H1 (cell line): Measurements from ENCODE around the gene ARID1B. TPM values are rescaled to one million over a fixed set of nuclear protein-coding genes. Genes with fewer than 3 reads are reported as not detected.

ENCODE experiments used
- CTCF ChIA-PET: fragments of 300-600 bp; sonication (Branson Sonifier 250); formaldehyde crosslinking; loops from one replicate; lab custom pipeline; 2021; ENCODE audit not compliant: partially characterized antibody; lab: Charles Lee
- POLR2A ChIA-PET: fragments of 300-600 bp; sonication (Branson Sonifier 250); formaldehyde crosslinking; loops from one replicate; lab custom pipeline; 2021; ENCODE audit warnings: inconsistent platforms; ENCODE audit not compliant: partially characterized antibody; lab: Charles Lee
- DNase-seq, 2 experiments: peaks; one replicate each; pipeline versions ENCODE4 v3.0.0 to v3.0.0-alpha.2; 2010 to 2022; ENCODE audit warnings: low spot score in 2 of 2, low read depth in 1 of 2, mixed read lengths in 1 of 2
- FAIRE-seq: peaks from 2 replicates; lab custom pipeline; 2011; peaks lifted over from hg19 to GRCh38; lab: Jason Lieb, UNC
- H2AFZ ChIP-seq: 2 replicates; pipeline ENCODE4 v1.8.1; 2012; ENCODE audit warnings: low read length, inconsistent platforms
- H2AK5ac ChIP-seq: 2 replicates; pipeline ENCODE4 v1.6.1; 2013; ENCODE audit warnings: low read depth, low read length
- H2BK120ac ChIP-seq: replicated peaks from 2 replicates; pipeline ENCODE3; 2013; ENCODE audit warnings: low read depth, low read length, inconsistent platforms
- H2BK12ac ChIP-seq: 2 replicates; pipeline ENCODE4 v1.6.1; 2013; ENCODE audit warnings: low read depth, low read length
- H2BK15ac ChIP-seq: 2 replicates; pipeline ENCODE4 v1.6.1; 2013; ENCODE audit warnings: low read length
- H2BK20ac ChIP-seq: 2 replicates; pipeline ENCODE4 v1.6.1; 2013; ENCODE audit warnings: low read length
- H2BK5ac ChIP-seq: 2 replicates; pipeline ENCODE4 v1.6.1; 2013; ENCODE audit warnings: low read depth, low read length
- H3K14ac ChIP-seq: 2 replicates; pipeline ENCODE4 v1.6.1; 2013; ENCODE audit warnings: inconsistent platforms; ENCODE audit not compliant: insufficient read length
- H3K18ac ChIP-seq: 2 replicates; pipeline ENCODE4 v1.6.1; 2013; ENCODE audit warnings: low read length; ENCODE audit errors: extremely low read depth
- H3K23ac ChIP-seq: 2 replicates; pipeline ENCODE4 v1.6.1; 2013; ENCODE audit warnings: inconsistent platforms; ENCODE audit not compliant: insufficient read length
- H3K23me2 ChIP-seq: 2 replicates; pipeline ENCODE4 v1.6.1; 2013; ENCODE audit warnings: low read depth, low read length
- H3K27ac ChIP-seq: 2 replicates; pipeline ENCODE4 v1.6.1; 2011; ENCODE audit warnings: low read depth, low read length, inconsistent platforms
- H3K27me3 ChIP-seq, 4 experiments: replicated peaks in 1 of 4; 1 replicate in 1 of 4; 2 replicates in 3 of 4; pipeline versions ENCODE4 v1.6.1 to v1.8.1; 2011 to 2013; ENCODE audit warnings: low read length in 3 of 4, mild to moderate bottlenecking in 3 of 4, inconsistent platforms in 2 of 4, mixed read lengths in 2 of 4, moderate library complexity in 1 of 4; ENCODE audit not compliant: control insufficient read depth in 3 of 4, insufficient read depth in 3 of 4; ENCODE audit errors: extremely low read depth in 1 of 4
- H3K36me3 ChIP-seq, 4 experiments: 2 replicates each; pipeline versions ENCODE4 v1.6.1 to v1.8.1; 2011 to 2013; ENCODE audit warnings: mild to moderate bottlenecking in 4 of 4, low read length in 3 of 4, moderate library complexity in 2 of 4, control low read depth in 1 of 4, inconsistent platforms in 1 of 4; ENCODE audit not compliant: insufficient read depth in 4 of 4, control insufficient read depth in 2 of 4
- H3K4ac ChIP-seq: replicated peaks from 2 replicates; pipeline ENCODE3; 2013; ENCODE audit warnings: low read length, low read depth, mixed read lengths, inconsistent platforms; ENCODE audit not compliant: insufficient read length
- H3K4me1 ChIP-seq, 4 experiments: replicated peaks in 1 of 4; 1 replicate in 1 of 4; 2 replicates in 3 of 4; pipeline versions ENCODE4 v1.6.1 to v1.8.1; 2011 to 2013; ENCODE audit warnings: low read length in 3 of 4, inconsistent platforms in 2 of 4, mixed read lengths in 1 of 4; ENCODE audit not compliant: insufficient read depth in 4 of 4, control insufficient read depth in 3 of 4
- H3K4me2 ChIP-seq, 2 experiments: 2 replicates each; pipeline versions ENCODE4 v1.6.1 to v1.8.1; 2011 to 2013; ENCODE audit warnings: low read depth in 2 of 2, low read length in 2 of 2, control low read depth in 1 of 2, inconsistent platforms in 1 of 2, mild to moderate bottlenecking in 1 of 2; ENCODE audit not compliant: insufficient read depth in 1 of 2
- H3K4me3 ChIP-seq, 4 experiments: fragments of 200-600, 300-600 bp in 1 of 4; sonication (generic), shearing (Covaris generic), sonication (Bioruptor Twin) in 1 of 4; 2 replicates each; pipeline versions ENCODE4 v1.5.1 to v1.8.1; 2011 to 2016; ENCODE audit warnings: low read length in 4 of 4, low read depth in 3 of 4, control low read depth in 2 of 4, inconsistent platforms in 2 of 4, mild to moderate bottlenecking in 2 of 4, mixed read lengths in 1 of 4, moderate library complexity in 1 of 4; ENCODE audit not compliant: insufficient read depth in 2 of 4; ENCODE audit errors: extremely low read depth in 1 of 4
- H3K56ac ChIP-seq: replicated peaks from 2 replicates; pipeline ENCODE3; 2013; ENCODE audit warnings: low read depth, mild to moderate bottlenecking, mixed read lengths, low read length, inconsistent platforms; ENCODE audit not compliant: insufficient read length
- H3K79me1 ChIP-seq: 2 replicates; pipeline ENCODE4 v1.6.1; 2013; ENCODE audit warnings: low read depth, low read length, control low read depth
- H3K79me2 ChIP-seq, 2 experiments: 2 replicates each; pipeline versions ENCODE4 v1.6.1 to v1.8.1; 2012 to 2013; ENCODE audit warnings: low read length in 2 of 2, mild to moderate bottlenecking in 2 of 2, inconsistent platforms in 1 of 2; ENCODE audit not compliant: insufficient read depth in 2 of 2, control insufficient read depth in 1 of 2
- H3K9ac ChIP-seq, 4 experiments: replicated peaks in 1 of 4; 1 replicate in 1 of 4; 2 replicates in 3 of 4; pipeline versions ENCODE4 v1.6.1 to v1.8.1; 2011 to 2013; ENCODE audit warnings: low read depth in 3 of 4, low read length in 3 of 4, control low read depth in 2 of 4, mild to moderate bottlenecking in 2 of 4, moderate library complexity in 2 of 4, inconsistent platforms in 1 of 4; ENCODE audit errors: extremely low read depth in 1 of 4
- H3K9me3 ChIP-seq, 2 experiments: 2 replicates each; pipeline versions ENCODE4 v1.6.1 to v1.8.1; 2012 to 2013; ENCODE audit warnings: mild to moderate bottlenecking in 2 of 2, moderate library complexity in 2 of 2, control low read depth in 1 of 2, inconsistent platforms in 1 of 2, low read depth in 1 of 2, low read length in 1 of 2, mixed read lengths in 1 of 2; ENCODE audit not compliant: insufficient read depth in 2 of 2
- H4K20me1 ChIP-seq, 2 experiments: replicated peaks in 1 of 2; 2 replicates each; pipeline versions ENCODE3 to v1.8.1; 2011 to 2013; ENCODE audit warnings: inconsistent platforms in 2 of 2, low read length in 2 of 2, mild to moderate bottlenecking in 1 of 2; ENCODE audit not compliant: insufficient read depth in 2 of 2, control insufficient read depth in 1 of 2
- H4K5ac ChIP-seq: 2 replicates; pipeline ENCODE4 v1.6.1; 2013; ENCODE audit warnings: low read length, low read depth, mixed read lengths, inconsistent platforms; ENCODE audit not compliant: insufficient read length
- H4K8ac ChIP-seq: 2 replicates; pipeline ENCODE4 v1.8.0; 2013; ENCODE audit warnings: mild to moderate bottlenecking, moderate library complexity, low read length, inconsistent platforms; ENCODE audit not compliant: insufficient read depth; ENCODE audit errors: extremely low read depth
- H4K91ac ChIP-seq: replicated peaks from 2 replicates; pipeline ENCODE3; 2013; ENCODE audit warnings: low read length, mixed read lengths, inconsistent platforms; ENCODE audit not compliant: insufficient read length
- BRCA1 ChIP-seq: IDR thresholded peaks from 2 replicates; pipeline ENCODE4 v1.6.1; 2012; ENCODE audit warnings: low read depth, low read length, improper control_type of control experiment
- WGBS, 2 experiments: shearing (Covaris generic) in 1 of 2; methylation state at CpG; one replicate each; pipeline versions ENCODE4 v1.1.6 to v1.1.7; 2013 to 2015; ENCODE audit warnings: low lambda C conversion rate in 2 of 2, mixed read lengths in 2 of 2, inconsistent platforms in 1 of 2, low coverage in 1 of 2, missing lambda C conversion rate in 1 of 2; ENCODE audit not compliant: insufficient replicate concordance in 2 of 2, insufficient coverage in 1 of 2, insufficient read length in 1 of 2; ENCODE audit errors: extremely low coverage in 1 of 2, missing lambda C conversion rate in 1 of 2; 5-methylcytosine and 5-hydroxymethylcytosine counted together
- polyA plus RNA-seq, 7 experiments: library from polyadenylated mRNA; depleted of rRNA in 3 of 7; stranded (reverse) in 5 of 7; unstranded in 2 of 7; fragments of >200 nt in 5 of 7; fragments of 200-250 nt in 2 of 7; gene quantifications; 1 replicate in 5 of 7; 2 replicates in 1 of 7; 4 replicates in 1 of 7; pipeline versions ENCODE4 v1.2.1 to v1.2.3, GENCODE V29; 2011 to 2013; ENCODE audit warnings: missing spikeins in 2 of 7, mixed read lengths in 2 of 7
- total RNA-seq: library from RNA; stranded (reverse); fragmentation: NEBNext Ultra II Directional; extraction: Animal tissue kit (Norgen Biotek cat#: 25700); gene quantifications from 2 replicates; pipeline ENCODE4 v1.2.1, GENCODE V29; 2021

ARID1B gene
- total and polyA plus RNA-seq, 2 of the 8 experiments (the other 6 are each of a cell fraction or from before 2014, with no cell fraction given) = 24.3 to 70.3 TPM

- 80% methylated on average over 3 of the region's 3 CpGs; no CpG with 5 or more reads in 1 of the 2 experiments for WGBS, 2 experiments
- Histone ChIP-seq H2BK5ac (no peak overlapping the region), H2BK15ac (no peak overlapping the region), H3K4me3 (no peak overlapping the region), H3K18ac (no peak overlapping the region), H2BK12ac (no peak overlapping the region), H3K56ac (no peak overlapping the region), H3K4ac (no peak overlapping the region), H3K14ac (no peak overlapping the region), H2BK20ac (no peak overlapping the region), H2AFZ (no peak overlapping the region), H3K4me2 (no peak overlapping the region), H3K36me3 (no peaks in the 10 kb centered on the region), H3K23ac (no peak overlapping the region), H3K4me1 (no peaks in the 10 kb centered on the region), H2AK5ac (no peak overlapping the region), H3K9me3 (no peaks in the 10 kb centered on the region), H4K91ac (no peak overlapping the region), H3K9ac (no peak overlapping the region), H4K20me1 (no peaks in the 10 kb centered on the region), H4K5ac (no peak overlapping the region), H3K23me2 (no peaks in the 10 kb centered on the region), H3K27me3 (no peaks in the 10 kb centered on the region; a peak in 1 of 7 replicates), H3K79me1 (no peaks in the 10 kb centered on the region), H3K27ac (no peak overlapping the region), H2BK120ac (no peak overlapping the region), H3K79me2 (no peaks in the 10 kb centered on the region), H4K8ac (no peak overlapping the region)
- ChIA-PET CTCF (no interaction called here), POLR2A (no interaction called here)
- TF ChIP-seq BRCA1 = no peak
- no peak for DNase-seq
- no peak for FAIRE-seq
Observed at GRCh38 chr6:157254538-157254937, 477.4 kb downstream of the ARID1B start.
